Right forelimb (tissue), 1 donor: ENCODE results near the gene CLCN5.

ENCODE experiments used
- DNase-seq: peaks from one replicate; pipeline ENCODE4 v3.0.0-alpha.2; 2018

Gene CLCN5

DNA sequence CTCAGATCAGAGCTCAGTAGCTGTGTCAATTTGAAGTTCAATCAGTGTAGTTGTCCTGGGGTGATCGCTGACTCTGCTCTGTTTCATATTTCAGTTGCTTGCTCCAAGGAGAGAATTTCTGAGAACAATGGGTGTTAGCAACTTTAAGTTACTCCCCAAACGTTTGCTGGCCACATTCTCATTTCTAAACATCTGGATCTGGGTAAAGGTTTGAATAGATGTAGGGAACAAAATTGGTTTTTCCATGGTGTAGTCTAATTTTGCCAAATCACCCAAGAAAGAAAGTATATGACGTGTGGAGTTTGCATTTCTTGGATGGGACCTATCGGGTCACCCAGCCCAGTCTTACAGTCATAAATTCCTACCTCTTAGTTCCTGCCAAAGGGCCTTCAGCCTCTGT lies 174.7 kb downstream of the CLCN5 start:
- DNase-seq, result peak; percentile 41

GRCh38 chrX:50098241-50098640 lies 175.8 kb downstream of the CLCN5 start:
- no peak for DNase-seq

DNA sequence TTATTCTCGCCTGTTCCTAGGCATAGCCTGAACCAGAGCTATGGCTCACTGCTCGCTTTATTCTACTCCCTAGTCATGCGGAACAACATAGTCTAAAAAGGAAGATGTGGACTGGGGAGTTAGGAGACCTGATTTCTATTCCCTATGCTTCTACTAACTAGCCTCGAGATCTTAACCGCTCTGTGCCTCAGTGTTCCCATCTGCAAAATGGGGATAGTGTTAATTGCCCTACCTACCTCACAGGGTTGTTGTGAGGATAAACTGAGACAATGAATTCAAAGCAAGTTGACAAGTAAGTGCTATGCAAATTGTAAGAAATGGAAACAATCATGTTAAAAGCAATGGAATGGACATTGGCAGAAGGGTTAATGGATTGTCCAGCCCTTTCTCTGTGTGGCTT lies 176.4 kb downstream of the CLCN5 start:
- no peak for DNase-seq

GRCh38 chrX:50099331-50099730 lies 176.9 kb downstream of the CLCN5 start:
- no peak for DNase-seq

GRCh38 chrX:50100188-50100587 lies 177.8 kb downstream of the CLCN5 start:
- DNase-seq, result no peak

- DNase-seq, result no peak
Measured at GRCh38 chrX:50103176-50103575, 180.8 kb downstream of the CLCN5 start.

DNA sequence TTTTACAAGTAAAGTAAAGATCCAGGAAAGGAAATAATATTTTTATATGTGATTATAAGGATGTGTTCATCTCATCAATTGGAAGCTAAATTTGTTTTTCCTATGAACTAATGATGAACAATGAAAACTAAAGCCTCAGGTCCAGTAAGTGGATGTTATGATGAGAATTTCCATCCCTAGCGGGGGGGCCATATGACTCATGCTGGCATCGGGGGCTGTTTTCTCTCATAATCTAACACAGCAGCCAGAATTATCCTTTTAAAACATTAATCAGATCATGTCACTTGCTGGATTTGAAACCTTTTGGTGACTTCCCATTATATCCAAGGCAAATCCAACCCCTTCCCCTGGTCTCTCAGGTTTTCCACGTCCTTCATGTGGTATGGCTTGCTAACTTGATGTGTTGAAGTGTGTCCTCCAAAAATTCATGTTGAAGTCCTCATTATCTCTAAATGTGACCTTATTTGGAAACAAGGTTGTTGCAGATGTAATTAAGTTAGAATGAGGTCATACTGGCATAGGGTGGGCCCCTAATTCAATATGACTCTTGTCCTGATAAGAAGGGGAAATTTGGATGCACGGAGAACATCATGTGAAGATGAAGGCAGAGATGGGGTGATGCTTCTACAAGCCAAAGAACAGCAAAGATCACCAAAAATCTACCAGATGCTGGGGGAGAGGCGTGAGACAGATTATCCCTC lies 181.6 kb downstream of the CLCN5 start:
- no peak for DNase-seq

GRCh38 chrX:50106051-50106675 lies 183.8 kb downstream of the CLCN5 start:
- DNase-seq, result no peak

GRCh38 chrX:50107470-50107869 lies 185.1 kb downstream of the CLCN5 start:
- DNase-seq, result no peak

DNA sequence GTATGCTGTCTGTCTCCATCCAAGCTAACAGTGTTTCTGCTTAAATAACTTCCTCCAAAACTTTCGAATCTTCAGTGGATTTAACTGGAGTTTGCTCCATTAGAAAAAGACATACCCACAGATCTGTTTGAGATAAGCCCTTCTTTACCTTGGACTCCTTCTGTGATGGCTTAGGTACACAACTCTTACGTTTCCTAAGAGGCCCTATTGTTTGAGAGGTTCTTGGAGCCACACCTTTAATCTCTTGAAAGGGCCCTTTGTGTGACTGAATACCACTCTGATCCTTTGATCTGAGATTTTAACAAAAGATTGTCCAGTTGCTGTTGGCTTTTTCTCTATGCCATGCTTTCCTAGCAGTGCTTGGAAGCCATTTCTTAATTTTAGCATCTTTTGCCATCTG lies 185.9 kb downstream of the CLCN5 start:
- DNase-seq, result no peak

DNA sequence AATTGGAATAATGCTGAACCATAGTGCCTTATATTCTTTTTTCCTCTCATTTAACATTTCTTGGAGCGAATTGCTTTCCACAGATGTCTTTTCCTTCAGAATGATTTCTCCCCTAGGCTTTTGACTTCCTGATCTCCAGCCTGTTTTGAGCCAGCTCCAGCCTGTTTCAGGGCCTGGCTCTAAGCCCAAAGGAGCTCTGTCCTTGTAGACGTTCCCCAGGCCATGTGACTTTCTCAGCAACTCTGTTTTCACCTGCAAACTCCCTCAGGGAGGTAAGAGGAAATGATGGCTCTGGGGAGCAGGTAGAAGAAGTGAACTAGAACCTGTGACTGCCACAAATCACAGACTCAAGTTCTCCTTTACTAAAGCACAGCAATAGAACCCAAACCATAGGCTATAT lies 189.3 kb downstream of the CLCN5 start:
- DNase-seq, result peak; percentile 54

DNA sequence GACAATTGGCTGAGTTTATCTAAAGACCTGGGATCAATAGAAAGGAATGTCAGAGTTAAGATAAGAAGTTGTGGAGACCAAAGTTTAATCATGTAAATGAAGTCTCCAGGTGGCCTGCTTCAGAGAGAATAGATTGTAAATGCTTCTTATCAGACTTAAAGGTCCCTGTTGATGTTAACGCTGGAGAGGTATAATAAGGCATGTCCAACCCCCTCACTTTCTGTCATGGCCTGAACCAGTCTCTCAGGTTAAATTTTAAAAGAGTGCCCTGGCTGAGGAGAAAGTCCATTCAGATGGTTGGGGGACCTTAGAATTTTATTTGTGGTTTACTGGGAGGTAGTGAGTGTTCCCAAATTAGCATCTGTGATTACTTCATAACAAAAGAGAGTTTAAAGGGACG lies 191.7 kb downstream of the CLCN5 start:
- no peak for DNase-seq

DNA sequence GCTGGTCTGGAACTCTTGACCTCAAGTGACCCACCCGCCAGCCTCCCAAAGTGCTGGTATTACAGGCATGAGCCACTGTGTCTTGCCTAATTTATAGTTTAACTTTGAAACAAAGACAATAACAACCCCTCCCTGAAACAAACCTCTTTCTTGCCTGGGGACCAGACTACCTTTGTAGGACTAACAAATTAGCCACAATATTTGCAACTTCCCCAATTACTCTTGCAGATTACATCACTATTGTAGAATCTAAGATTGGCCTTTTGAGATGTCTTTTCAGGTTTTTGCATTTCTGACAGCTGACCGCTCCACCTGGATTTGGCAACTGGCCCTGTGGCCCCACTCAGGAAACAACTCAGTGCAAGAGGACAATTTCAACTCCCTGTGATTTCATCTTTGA lies 193.6 kb downstream of the CLCN5 start:
- DNase-seq, result no peak

DNA sequence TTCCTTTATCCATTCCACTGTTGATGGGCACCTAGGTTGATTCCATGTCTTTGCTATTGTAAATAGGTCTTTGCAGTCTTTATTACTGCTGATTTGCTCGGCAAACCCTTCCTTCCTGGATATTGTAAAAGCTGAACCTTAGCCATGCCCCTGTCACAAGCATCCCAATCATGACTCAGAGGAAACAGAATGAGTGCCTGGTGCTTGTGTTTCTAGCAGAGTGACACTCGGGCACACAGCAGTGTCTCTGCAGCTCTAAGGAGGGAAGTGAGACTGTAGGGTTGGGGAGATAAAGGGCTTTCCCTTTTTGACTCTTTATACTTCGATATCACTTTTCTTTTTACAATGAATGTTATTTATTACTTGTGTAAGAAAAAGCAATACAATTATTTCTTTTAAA lies 195.1 kb downstream of the CLCN5 start:
- DNase-seq, result no peak

DNA sequence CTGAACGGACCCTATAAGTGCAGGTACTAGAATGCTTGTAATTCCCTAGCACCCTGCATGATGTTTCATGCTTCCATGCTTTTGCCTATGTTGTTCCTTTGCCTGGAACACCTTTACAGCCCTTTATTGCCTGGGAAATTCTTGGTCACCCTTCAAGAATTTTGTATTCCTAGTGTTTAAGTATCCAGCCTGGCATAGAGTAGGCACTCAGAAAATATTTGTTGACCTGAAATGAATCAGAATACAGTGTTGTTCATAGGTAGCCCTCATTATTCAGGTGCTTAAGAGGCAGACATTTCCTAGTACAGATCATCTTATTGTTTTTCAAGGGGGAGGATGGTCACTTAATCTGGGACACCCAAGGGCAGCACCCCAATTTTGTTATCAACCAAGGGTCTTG lies 203.1 kb downstream of the CLCN5 start:
- no peak for DNase-seq

- DNase-seq, result no peak
Measured at GRCh38 chrX:50147972-50148371, 225.6 kb downstream of the CLCN5 start.
